ENCODE results near the gene TBL1Y.

Gene TBL1Y

GRCh38 chrY:7107179-7107578 is 196.7 kb downstream of the TBL1Y start:
- TF ChIP-seq CTCF (IDR thresholded peaks at IDR 0.05) = no peak
- TF ChIP-seq ZFX (IDR thresholded peaks at IDR 0.05; ENCODE audit: borderline replicate concordance) = no peak
- H3K27ac ChIP-seq = no peak overlapping the region

- H3K27ac ChIP-seq = no peak overlapping the region
- no peak for TF ChIP-seq CTCF (IDR thresholded peaks at IDR 0.05)
Observed at GRCh38 chrY:7110086-7110485, 199.6 kb downstream of the TBL1Y start.

GRCh38 chrY:7115871-7116270 is 205.4 kb downstream of the TBL1Y start:
- TF ChIP-seq CTCF (IDR thresholded peaks at IDR 0.05) = no peak
- no peak for TF ChIP-seq ZFX (IDR thresholded peaks at IDR 0.05; ENCODE audit: borderline replicate concordance)
- H3K27ac ChIP-seq = no peak overlapping the region

- H3K27ac ChIP-seq = no peak overlapping the region
- TF ChIP-seq ZFX (IDR thresholded peaks at IDR 0.05; ENCODE audit: borderline replicate concordance) (no peak), CTCF (IDR thresholded peaks at IDR 0.05) (no peak)
Observed at GRCh38 chrY:7122202-7122601, 211.7 kb downstream of the TBL1Y start.

- TF ChIP-seq ZFX (IDR thresholded peaks at IDR 0.05; ENCODE audit: borderline replicate concordance) = no peak
- TF ChIP-seq CTCF (IDR thresholded peaks at IDR 0.05) = no peak
- H3K27ac ChIP-seq = no peak overlapping the region
Observed at GRCh38 chrY:7125136-7126056, 214.9 kb downstream of the TBL1Y start.

- TF ChIP-seq ZFX (IDR thresholded peaks at IDR 0.05; ENCODE audit: borderline replicate concordance) (no peak), CTCF (IDR thresholded peaks at IDR 0.05) (no peak)
- no peak overlapping the region for H3K27ac ChIP-seq
Observed at GRCh38 chrY:7128211-7128610, 217.7 kb downstream of the TBL1Y start.
